Epithelial cell of esophagus (primary cell): ENCODE measurements around the gene ANKRD33B.
"Not testable (repeated sequence)": the region's sequence is repeated elsewhere in the genome, so short reads cannot be mapped to it uniquely, and the experiment has no call there.

Experiments
- DNase-seq: peaks from one replicate; pipeline ENCODE4 v3.0.0; 2010; ENCODE audit warnings: low read depth
- H3K4me3 ChIP-seq: 2 replicates; pipeline ENCODE4 v1.5.1; 2011; ENCODE audit warnings: mild to moderate bottlenecking, low read length, control low read depth
- CTCF ChIP-seq: IDR thresholded peaks from 2 replicates; pipeline ENCODE4 v1.5.1; 2011; ENCODE audit warnings: low read depth, mild to moderate bottlenecking, low read length, control low read depth, inconsistent platforms; ENCODE audit not compliant: insufficient read depth; ENCODE audit errors: missing control alignments

The ANKRD33B gene

GRCh38 chr5:10636363-10637142, 72.7 kb downstream of the ANKRD33B start:
- H3K4me3 ChIP-seq, result no peak overlapping the region
- no peak for TF ChIP-seq CTCF
- no peak for DNase-seq

- no peak for TF ChIP-seq CTCF
- no peak for DNase-seq
- no peak overlapping the region for H3K4me3 ChIP-seq
Measured at GRCh38 chr5:10637944-10638343, 74.1 kb downstream of the ANKRD33B start.

GRCh38 chr5:10638723-10639122, 74.9 kb downstream of the ANKRD33B start:
- H3K4me3 ChIP-seq, DNase-seq: not testable (repeated sequence)

GRCh38 chr5:10639846-10640368, 76.0 kb downstream of the ANKRD33B start:
- DNase-seq, result no peak
- no peak overlapping the region for H3K4me3 ChIP-seq
- TF ChIP-seq CTCF, result no peak

GRCh38 chr5:10642367-10642766, 78.5 kb downstream of the ANKRD33B start:
- no peak for TF ChIP-seq CTCF
- no peak for DNase-seq
- no peak overlapping the region for H3K4me3 ChIP-seq

GRCh38 chr5:10644192-10644591, 80.3 kb downstream of the ANKRD33B start:
- no peak for DNase-seq
- H3K4me3 ChIP-seq, result no peak overlapping the region
- TF ChIP-seq CTCF, result no peak

GRCh38 chr5:10645146-10645545, 81.3 kb downstream of the ANKRD33B start:
- no peak for TF ChIP-seq CTCF
- no peak for DNase-seq
- H3K4me3 ChIP-seq, result no peak overlapping the region
